Measurements from ENCODE around the gene ATP11C. TPM values are rescaled to one million over a fixed set of nuclear protein-coding genes. Genes with fewer than 3 reads are reported as not detected.
"Not testable (repeated sequence)": the region's sequence is repeated elsewhere in the genome, so short reads cannot be mapped to it uniquely, and the experiment has no call there.

ATP11C gene
- total RNA-seq, 2 donors from 2014 or later: 14.4 to 17.1 TPM

DNA sequence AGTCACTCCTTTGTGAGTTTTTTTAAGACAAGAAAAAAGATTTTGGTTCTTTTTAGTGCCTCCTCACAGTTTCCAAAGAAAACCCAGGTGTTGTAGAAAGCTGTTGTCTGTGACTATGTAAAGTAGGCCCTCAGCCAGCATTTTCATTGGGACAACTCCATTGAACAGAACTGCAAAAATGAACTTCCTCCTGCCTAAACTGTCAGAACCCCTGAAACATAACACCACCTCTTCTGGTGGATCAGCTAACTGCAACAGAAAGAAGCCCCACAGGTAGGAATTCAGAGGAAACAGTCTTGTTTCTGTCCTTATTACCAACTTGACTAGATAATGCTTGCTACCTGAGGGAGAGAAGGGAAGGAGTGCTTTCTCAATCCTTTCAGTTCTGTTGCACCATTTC, 3.4 kb upstream of the ATP11C start:
- no peak for DNase-seq
- ATAC-seq: no peak
- H3K4me3 Mint-ChIP-seq: no peak overlapping the region

DNA sequence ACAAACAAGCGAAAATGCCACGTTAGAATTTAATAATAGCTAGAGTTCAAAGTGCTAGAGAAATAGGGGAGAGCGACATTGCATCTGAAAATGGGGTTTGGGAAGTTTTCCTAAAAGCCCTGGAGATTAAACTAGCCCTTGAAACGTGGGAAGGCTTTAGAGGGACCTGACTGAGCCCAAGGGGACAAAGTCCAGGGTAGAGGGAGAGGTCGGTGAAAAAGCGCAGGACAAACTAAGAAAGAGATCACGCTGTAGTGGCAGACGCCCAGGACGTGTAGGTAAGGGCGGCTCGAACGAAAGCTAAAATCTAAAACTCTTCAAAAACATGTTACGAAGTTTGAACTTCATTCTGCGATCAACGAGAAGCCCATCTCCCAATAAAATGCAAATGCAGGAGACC, 1.1 kb upstream of the ATP11C start:
- H3K27ac Mint-ChIP-seq: peak overlapping the region; percentile 84
- H3K27me3 Mint-ChIP-seq: no peaks in the 10 kb centered on the region
- no peak for DNase-seq
- no peak for ATAC-seq
- no peaks in the 10 kb centered on the region for H3K9me3 ChIP-seq (ENCODE audit: control insufficient read depth, low read length, poor library complexity, severe bottlenecking)
- peaks cover 15% of the 10 kb centered on the region for H3K4me1 Mint-ChIP-seq
- H3K4me3 Mint-ChIP-seq: peak overlapping the region; percentile 95
- peaks cover 2% of the 10 kb centered on the region for H3K36me3 Mint-ChIP-seq (ENCODE audit: low read depth)

More for the DNA sequence above, 3.4 kb upstream of the ATP11C start:
- no peaks in the 10 kb centered on the region for H3K9me3 ChIP-seq (ENCODE audit: control insufficient read depth, low read length, poor library complexity, severe bottlenecking)
- no peaks in the 10 kb centered on the region for H3K27me3 Mint-ChIP-seq
- peaks cover 2% of the 10 kb centered on the region for H3K36me3 Mint-ChIP-seq (ENCODE audit: low read depth)
- peaks cover 4% of the 10 kb centered on the region for H3K4me1 Mint-ChIP-seq
- H3K27ac Mint-ChIP-seq: no peak overlapping the region

DNA sequence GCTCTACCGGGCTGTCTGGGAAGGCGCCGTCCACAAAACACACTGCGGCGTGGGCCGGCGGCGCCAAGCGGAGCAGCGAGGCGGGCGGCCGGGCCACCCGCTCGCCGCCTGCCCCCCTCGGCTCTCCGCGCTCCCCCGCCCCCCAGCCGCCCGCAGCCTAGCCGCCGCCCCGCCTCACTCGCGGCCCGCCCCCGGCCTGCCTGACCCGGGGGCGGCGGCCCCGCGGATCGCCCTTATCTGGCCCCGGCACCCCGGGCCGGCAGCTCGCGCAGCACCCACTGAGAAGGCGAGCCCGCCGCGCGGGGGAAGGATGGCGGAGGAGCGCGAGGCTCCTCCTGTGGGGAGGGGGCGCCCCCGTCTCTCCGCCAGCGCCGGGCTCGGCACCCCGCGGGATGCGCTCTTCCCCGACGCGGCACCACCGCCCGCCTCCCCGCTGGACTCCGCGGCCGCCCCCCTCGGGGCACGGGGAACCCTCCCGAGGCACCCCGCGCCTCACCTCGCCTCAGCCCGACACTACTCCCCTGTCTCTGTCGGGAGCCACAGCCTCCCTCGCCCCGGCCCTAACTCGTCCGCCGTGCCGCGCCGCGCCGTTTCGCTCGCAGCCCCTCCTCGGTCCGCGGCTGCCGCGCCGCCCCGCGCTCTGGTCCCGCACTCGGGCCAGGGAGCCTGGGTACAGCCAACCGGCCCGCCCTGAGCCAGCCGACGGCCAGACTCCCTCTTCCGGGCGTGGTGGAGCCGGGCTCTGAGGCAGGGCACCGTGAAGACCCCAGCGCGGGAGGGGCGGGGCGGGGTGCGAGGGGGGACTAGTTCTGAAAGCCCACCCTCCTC, 566 bp downstream of the ATP11C start:
- no peaks in the 10 kb centered on the region for H3K9me3 ChIP-seq (ENCODE audit: control insufficient read depth, low read length, poor library complexity, severe bottlenecking)
- peak; percentile 16 to 47 (median 44) for DNase-seq
- peak overlapping the region; percentile 95 for H3K4me3 Mint-ChIP-seq
- no peaks in the 10 kb centered on the region for H3K27me3 Mint-ChIP-seq
- H3K4me1 Mint-ChIP-seq: peaks cover 17% of the 10 kb centered on the region
- peaks cover 2% of the 10 kb centered on the region for H3K36me3 Mint-ChIP-seq (ENCODE audit: low read depth)
- H3K27ac Mint-ChIP-seq: peak overlapping the region; percentile 84
- peak; percentile 39 for ATAC-seq

DNA sequence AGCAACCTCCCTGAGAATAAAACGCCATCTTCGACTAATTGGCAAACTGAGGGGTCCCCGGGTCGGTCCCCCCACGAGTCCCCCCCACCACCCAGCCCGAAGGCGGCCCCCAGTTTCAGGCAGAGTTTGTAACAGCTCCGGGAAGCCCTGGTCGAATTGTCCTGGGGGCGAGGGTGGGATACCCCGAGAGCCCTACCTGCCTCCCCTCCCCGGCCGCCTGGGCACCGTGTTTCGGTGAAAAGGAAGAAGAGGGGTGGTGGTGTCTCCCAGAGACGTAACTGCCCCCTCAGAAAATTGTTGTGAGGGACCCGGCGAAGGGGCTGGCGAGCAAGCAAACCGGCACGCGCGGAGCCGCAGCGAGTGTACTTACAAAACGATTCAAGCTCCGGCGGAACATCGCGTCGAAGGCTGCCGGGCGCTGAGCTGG, 1.2 kb downstream of the ATP11C start:
- Mint-ChIP-seq H3K27ac (peak overlapping the region; percentile 67), H3K27me3 (no peaks in the 10 kb centered on the region), H3K4me1 (peaks cover 17% of the 10 kb centered on the region), H3K4me3 (peak overlapping the region; percentile 95), H3K36me3 (ENCODE audit: low read depth) (peaks cover 2% of the 10 kb centered on the region)
- ATAC-seq: no peak
- no peaks in the 10 kb centered on the region for H3K9me3 ChIP-seq (ENCODE audit: control insufficient read depth, low read length, poor library complexity, severe bottlenecking)
- no peak for DNase-seq

DNA sequence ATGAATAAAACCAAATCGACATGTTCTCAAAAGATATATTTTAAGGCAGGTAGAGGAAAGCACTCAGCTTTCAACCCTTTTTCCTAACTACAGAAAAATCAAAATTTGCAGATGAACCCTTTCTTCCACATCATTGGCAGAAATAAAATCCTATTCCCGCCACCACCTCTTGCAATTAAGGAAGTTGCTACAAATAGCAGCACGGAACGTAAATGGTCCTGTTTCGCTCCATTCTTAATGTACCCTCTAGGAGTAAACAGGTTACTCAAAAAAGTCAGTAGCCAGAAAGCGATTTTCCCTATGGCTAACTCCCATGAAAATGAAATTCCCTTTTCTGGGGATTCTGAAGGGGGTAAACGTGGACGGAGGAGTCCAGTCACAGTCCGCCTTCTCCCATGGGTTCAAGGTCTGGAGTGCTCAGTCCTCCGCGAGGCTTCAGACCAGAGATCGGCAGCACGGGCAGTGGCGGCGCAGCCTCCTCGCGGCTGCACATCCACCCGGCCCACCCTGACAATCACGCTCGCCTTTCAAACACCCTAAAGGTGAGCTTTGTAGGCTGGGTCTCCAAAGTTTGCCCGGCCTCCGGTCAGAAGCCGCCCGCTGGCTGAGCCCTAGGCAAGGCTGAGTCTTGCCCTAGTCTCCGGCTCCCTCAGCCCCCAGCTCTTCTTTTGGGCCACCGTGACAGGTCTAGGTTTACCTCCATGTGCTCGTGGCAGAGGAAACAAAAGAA, 1.8 kb downstream of the ATP11C start:
- Mint-ChIP-seq H3K36me3 (ENCODE audit: low read depth) (peaks cover 2% of the 10 kb centered on the region), H3K27me3 (no peaks in the 10 kb centered on the region), H3K4me3 (peak overlapping the region; percentile 95), H3K27ac (peak overlapping the region; percentile 67), H3K4me1 (peaks cover 17% of the 10 kb centered on the region)
- no peak for DNase-seq
- H3K9me3 ChIP-seq (ENCODE audit: control insufficient read depth, low read length, poor library complexity, severe bottlenecking): no peaks in the 10 kb centered on the region
- no peak for ATAC-seq

DNA sequence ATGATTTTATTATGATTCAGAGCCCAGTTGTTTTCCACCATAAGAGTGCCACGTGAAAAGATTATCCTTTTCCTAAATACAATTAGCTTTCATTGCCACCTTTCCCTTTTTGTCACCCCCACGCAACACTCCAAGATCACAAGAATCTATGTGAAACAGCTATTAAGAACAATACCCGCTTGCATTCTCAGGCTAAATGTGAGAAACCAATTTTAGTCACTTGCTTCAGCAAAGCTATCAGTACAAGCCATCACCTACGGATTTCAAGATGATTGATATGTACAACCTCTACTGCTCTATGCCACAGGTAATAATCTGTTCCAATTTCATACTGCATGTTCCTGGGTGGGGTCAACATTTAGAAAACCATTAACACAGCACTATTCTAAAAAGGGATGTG, 2.5 kb downstream of the ATP11C start:
- H3K27ac Mint-ChIP-seq: peak overlapping the region; percentile 67
- no peak for ATAC-seq

DNA sequence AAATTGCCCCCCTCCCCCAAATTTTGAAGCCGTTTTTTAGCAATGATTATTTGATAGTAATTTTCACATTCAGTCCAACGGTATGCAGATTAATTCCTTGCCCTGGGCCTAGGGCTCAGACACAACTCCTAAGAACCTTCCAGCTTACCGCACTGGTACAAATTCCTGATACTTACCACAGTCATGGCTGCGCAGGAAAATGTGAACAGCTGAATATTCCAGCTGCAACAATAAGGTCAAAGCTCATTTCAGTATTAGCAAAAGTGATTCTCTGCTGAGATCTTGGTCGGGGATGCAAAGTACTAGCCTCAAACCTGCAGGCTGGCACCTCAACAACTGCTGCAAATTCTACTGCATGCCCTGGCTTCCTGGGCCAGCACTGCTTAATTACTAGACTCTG, 3.0 kb downstream of the ATP11C start:
- Mint-ChIP-seq H3K4me3 (peak overlapping the region; percentile 31), H3K36me3 (ENCODE audit: low read depth) (peaks cover 2% of the 10 kb centered on the region), H3K27me3 (no peaks in the 10 kb centered on the region), H3K4me1 (peaks cover 22% of the 10 kb centered on the region), H3K27ac (no peak overlapping the region)
- ATAC-seq (no peak), DNase-seq (no peak)
- no peaks in the 10 kb centered on the region for H3K9me3 ChIP-seq (ENCODE audit: control insufficient read depth, low read length, poor library complexity, severe bottlenecking)

More for the DNA sequence above, 2.5 kb downstream of the ATP11C start:
- DNase-seq: no peak
- H3K4me1 Mint-ChIP-seq: peaks cover 21% of the 10 kb centered on the region
- peaks cover 2% of the 10 kb centered on the region for H3K36me3 Mint-ChIP-seq (ENCODE audit: low read depth)
- H3K9me3 ChIP-seq (ENCODE audit: control insufficient read depth, low read length, poor library complexity, severe bottlenecking): no peaks in the 10 kb centered on the region
- no peaks in the 10 kb centered on the region for H3K27me3 Mint-ChIP-seq
- peak overlapping the region; percentile 95 for H3K4me3 Mint-ChIP-seq

DNA sequence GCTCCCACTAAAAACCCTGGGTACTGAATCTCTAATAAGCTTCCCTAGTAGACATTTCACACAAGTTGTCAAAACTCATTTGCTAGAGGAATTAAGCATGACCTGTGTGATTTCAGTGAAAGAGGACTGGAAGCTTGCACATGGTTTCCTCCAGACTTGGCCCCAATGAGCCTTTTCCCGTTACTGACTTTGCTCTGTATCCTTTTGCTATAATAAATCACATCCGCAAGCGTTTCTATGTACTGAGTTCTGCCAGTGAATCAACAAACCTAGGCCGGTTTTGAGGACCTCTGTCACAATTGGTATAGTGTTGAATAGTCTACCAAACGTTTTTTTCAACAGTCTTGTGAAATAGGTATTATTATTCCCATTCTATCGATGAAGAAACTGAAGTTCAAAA, 8.2 kb downstream of the ATP11C start:
- Mint-ChIP-seq H3K36me3 (ENCODE audit: low read depth) (peaks cover 7% of the 10 kb centered on the region), H3K4me1 (peaks cover 20% of the 10 kb centered on the region), H3K27ac (no peak overlapping the region), H3K27me3 (no peaks in the 10 kb centered on the region), H3K4me3 (no peak overlapping the region)
- no peak for DNase-seq
- H3K9me3 ChIP-seq (ENCODE audit: control insufficient read depth, low read length, poor library complexity, severe bottlenecking): no peaks in the 10 kb centered on the region
- no peak for ATAC-seq

DNA sequence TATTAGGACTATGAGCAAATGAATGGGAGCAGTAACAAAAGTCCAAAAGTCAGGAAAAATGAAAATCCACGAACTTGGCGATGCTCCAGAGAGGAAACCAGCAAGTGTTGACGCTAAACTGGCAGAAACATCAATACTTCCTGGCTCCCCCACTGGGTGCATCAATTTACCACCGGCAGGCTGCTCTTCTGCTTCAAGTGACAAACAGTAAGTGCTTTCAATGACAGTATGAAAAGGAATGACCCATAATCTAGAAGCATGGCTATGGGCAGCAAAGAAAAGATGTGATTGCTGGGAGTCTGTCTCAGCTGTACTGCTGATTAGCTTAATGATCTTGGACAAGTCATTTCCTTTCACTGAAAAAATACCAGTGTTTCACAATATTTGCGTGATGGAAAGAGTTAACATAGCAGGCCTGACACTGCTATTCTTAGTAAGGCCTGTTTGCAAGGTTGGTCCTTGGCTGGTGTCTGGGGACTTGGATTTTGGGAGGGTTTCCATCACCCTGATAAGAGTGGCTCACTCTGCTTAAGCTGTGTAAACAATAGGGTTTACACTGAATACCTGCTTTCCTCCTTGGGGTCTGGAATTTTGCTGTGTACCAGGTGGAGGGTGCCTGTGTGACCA, 8.7 kb downstream of the ATP11C start:
- H3K27ac Mint-ChIP-seq: no peak overlapping the region
- ATAC-seq: no peak
- H3K4me1 Mint-ChIP-seq: peaks cover 16% of the 10 kb centered on the region
- H3K27me3 Mint-ChIP-seq: no peaks in the 10 kb centered on the region
- H3K9me3 ChIP-seq (ENCODE audit: control insufficient read depth, low read length, poor library complexity, severe bottlenecking): no peaks in the 10 kb centered on the region
- DNase-seq: no peak
- H3K4me3 Mint-ChIP-seq: no peak overlapping the region
- peaks cover 7% of the 10 kb centered on the region for H3K36me3 Mint-ChIP-seq (ENCODE audit: low read depth)

DNA sequence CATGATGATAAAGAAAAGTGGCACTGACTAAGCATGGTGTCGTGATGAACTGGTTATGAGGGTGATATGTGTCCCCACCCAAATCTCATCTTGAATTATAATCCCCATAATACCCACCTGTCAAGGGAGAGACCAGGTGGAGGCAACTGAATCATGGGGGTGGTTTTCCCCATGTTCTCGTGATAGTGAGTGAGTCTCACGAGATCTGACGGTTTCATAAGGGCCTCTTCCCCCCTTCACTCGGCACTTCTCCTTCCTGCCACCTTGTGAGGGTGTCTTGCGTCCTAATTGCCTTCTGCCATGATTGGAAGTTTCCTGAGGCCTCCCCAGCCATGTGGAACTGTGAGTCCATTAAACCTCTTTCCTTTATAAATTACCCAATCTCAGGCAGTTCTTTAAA, 11.7 kb downstream of the ATP11C start:
- not testable (repeated sequence) for ATAC-seq, H3K27me3 Mint-ChIP-seq, H3K27ac Mint-ChIP-seq

DNA sequence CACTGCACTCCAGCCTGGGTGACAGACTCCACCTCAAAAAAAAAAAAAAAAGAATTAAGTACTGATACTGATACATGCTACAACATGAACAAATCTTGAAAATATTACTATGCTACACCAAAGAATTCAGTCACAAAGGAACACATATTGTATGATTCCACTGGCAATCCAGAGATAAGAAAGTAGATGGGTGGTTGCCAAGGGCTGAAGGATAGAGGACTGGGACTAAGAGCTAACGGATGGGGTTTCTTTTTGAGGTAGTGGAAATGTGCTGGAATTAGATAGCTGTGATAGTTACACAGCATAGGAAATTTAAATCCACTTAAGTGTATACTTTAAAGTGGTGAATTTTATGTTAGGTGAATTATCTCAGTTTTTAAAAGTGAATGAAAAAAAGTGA, 12.5 kb downstream of the ATP11C start:
- peaks cover 7% of the 10 kb centered on the region for H3K36me3 Mint-ChIP-seq (ENCODE audit: low read depth)
- H3K4me1 Mint-ChIP-seq: peaks cover 8% of the 10 kb centered on the region
- DNase-seq (no peak), ATAC-seq (no peak)
- no peaks in the 10 kb centered on the region for H3K27me3 Mint-ChIP-seq
- H3K4me3 Mint-ChIP-seq: no peak overlapping the region
- H3K27ac Mint-ChIP-seq: no peak overlapping the region
- H3K9me3 ChIP-seq (ENCODE audit: control insufficient read depth, low read length, poor library complexity, severe bottlenecking): no peaks in the 10 kb centered on the region

More for the DNA sequence above, 11.7 kb downstream of the ATP11C start:
- not testable (repeated sequence) for H3K36me3 Mint-ChIP-seq (ENCODE audit: low read depth); DNase-seq; H3K4me3 Mint-ChIP-seq; H3K9me3 ChIP-seq (ENCODE audit: control insufficient read depth, low read length, poor library complexity, severe bottlenecking)
- H3K4me1 Mint-ChIP-seq: peaks cover 12% of the 10 kb centered on the region

DNA sequence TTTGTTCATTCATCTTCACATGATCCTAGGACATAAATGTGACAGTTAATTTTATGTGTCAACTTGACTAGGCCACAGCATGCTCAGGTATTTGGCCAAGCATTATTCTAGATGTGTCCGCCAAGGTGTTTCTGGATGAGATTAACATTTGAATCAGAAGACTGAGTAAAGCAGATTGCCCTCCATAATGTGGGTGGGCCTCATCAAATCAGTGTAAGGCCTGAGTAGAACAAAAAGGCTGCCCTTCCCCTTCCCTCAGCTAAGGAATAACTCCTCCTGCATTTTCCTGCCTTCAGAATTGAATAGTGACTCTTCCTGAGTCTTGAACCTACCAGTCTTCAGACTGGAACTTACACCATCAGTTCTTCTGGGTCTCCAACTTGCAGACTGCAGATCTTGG, 18.4 kb downstream of the ATP11C start:
- no peaks in the 10 kb centered on the region for H3K27me3 Mint-ChIP-seq
- H3K4me1 Mint-ChIP-seq: peaks cover 8% of the 10 kb centered on the region
- no peak overlapping the region for H3K27ac Mint-ChIP-seq
- no peak overlapping the region for H3K4me3 Mint-ChIP-seq
- no peaks in the 10 kb centered on the region for H3K36me3 Mint-ChIP-seq (ENCODE audit: low read depth)
- no peaks in the 10 kb centered on the region for H3K9me3 ChIP-seq (ENCODE audit: control insufficient read depth, low read length, poor library complexity, severe bottlenecking)
- ATAC-seq: no peak
- DNase-seq: no peak

DNA sequence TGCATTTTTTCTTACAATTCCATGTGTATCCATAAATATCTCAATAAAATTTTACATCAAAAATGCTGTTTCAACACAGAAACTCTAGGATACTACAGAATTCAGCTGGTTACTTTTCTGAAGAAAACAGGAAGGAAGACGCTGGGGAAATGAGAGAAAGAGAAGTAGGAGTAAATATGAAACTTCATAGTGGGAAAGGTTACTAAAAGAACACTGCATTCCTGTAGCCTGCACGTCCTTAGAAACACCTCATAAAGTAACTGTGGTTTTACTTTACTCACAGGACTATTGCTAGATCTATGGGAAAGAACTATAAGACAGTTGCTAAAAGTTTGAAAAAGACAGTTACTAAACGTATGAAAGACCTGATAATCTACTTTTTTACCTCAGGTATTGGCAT, 23.1 kb downstream of the ATP11C start:
- ATAC-seq (no peak), DNase-seq (no peak)
- H3K9me3 ChIP-seq (ENCODE audit: control insufficient read depth, low read length, poor library complexity, severe bottlenecking): no peaks in the 10 kb centered on the region
- H3K27me3 Mint-ChIP-seq: no peaks in the 10 kb centered on the region
- H3K4me1 Mint-ChIP-seq: peaks cover 20% of the 10 kb centered on the region
- no peaks in the 10 kb centered on the region for H3K36me3 Mint-ChIP-seq (ENCODE audit: low read depth)
- no peak overlapping the region for H3K27ac Mint-ChIP-seq
- no peak overlapping the region for H3K4me3 Mint-ChIP-seq
